DMS79 treated with DMSO at 0.1 percent for 48 hours (cell line): Measurements from ENCODE around the gene LRP1B.
"Not testable (repeated sequence)": the region's sequence is repeated elsewhere in the genome, so short reads cannot be mapped to it uniquely, and the experiment has no call there.

Experiments used
- DNase-seq: peaks from one replicate; lab custom pipeline; 2025; lab: John Stamatoyannopoulos, UW

Gene LRP1B

GRCh38 chr2:142100970-142101369 is 29.8 kb downstream of the LRP1B start:
- no peak for DNase-seq

- DNase-seq, result no peak
Observed at GRCh38 chr2:142100139-142100873, 30.5 kb downstream of the LRP1B start.

- DNase-seq, result no peak
Observed at GRCh38 chr2:142097711-142098110, 33.1 kb downstream of the LRP1B start.

- DNase-seq, result no peak
Observed at GRCh38 chr2:142095647-142096046, 35.2 kb downstream of the LRP1B start.

GRCh38 chr2:142094233-142094632 is 36.6 kb downstream of the LRP1B start:
- no peak for DNase-seq

- DNase-seq, result no peak
Observed at GRCh38 chr2:142088058-142088568, 42.7 kb downstream of the LRP1B start.

GRCh38 chr2:142087585-142087984 is 43.2 kb downstream of the LRP1B start:
- DNase-seq, result not testable (repeated sequence)

- DNase-seq, result no peak
Observed at GRCh38 chr2:142082368-142082767, 48.4 kb downstream of the LRP1B start.

GRCh38 chr2:142076317-142076716 is 54.5 kb downstream of the LRP1B start:
- no peak for DNase-seq

- DNase-seq, result no peak
Observed at GRCh38 chr2:142075826-142076225, 55.0 kb downstream of the LRP1B start.

- DNase-seq, result no peak
Observed at GRCh38 chr2:142069251-142069888, 61.4 kb downstream of the LRP1B start.

GRCh38 chr2:142065700-142066099 is 65.1 kb downstream of the LRP1B start:
- no peak for DNase-seq

- no peak for DNase-seq
Observed at GRCh38 chr2:142065156-142065555, 65.7 kb downstream of the LRP1B start.

- DNase-seq, result no peak
Observed at GRCh38 chr2:142061733-142062132, 69.1 kb downstream of the LRP1B start.

GRCh38 chr2:142058149-142058548 is 72.7 kb downstream of the LRP1B start:
- no peak for DNase-seq

GRCh38 chr2:142056784-142057183 is 74.0 kb downstream of the LRP1B start:
- DNase-seq, result no peak

GRCh38 chr2:142052220-142052863 is 78.5 kb downstream of the LRP1B start:
- DNase-seq, result no peak

- no peak for DNase-seq
Observed at GRCh38 chr2:142048581-142048980, 82.2 kb downstream of the LRP1B start.

GRCh38 chr2:142045641-142046040 is 85.2 kb downstream of the LRP1B start:
- no peak for DNase-seq

GRCh38 chr2:142044197-142044596 is 86.6 kb downstream of the LRP1B start:
- DNase-seq, result no peak

- DNase-seq, result no peak
Observed at GRCh38 chr2:142042536-142043199, 88.1 kb downstream of the LRP1B start.

- no peak for DNase-seq
Observed at GRCh38 chr2:142041996-142042395, 88.8 kb downstream of the LRP1B start.
